ENCODE measurements around the gene FMO3.

FMO3 gene

DNA sequence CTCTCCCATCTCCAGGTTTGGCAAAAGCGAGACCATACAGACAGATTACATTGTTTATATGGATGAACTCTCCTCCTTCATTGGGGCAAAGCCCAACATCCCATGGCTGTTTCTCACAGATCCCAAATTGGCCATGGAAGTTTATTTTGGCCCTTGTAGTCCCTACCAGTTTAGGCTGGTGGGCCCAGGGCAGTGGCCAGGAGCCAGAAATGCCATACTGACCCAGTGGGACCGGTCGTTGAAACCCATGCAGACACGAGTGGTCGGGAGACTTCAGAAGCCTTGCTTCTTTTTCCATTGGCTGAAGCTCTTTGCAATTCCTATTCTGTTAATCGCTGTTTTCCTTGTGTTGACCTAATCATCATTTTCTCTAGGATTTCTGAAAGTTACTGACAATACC is 26.4 kb downstream of the FMO3 start:
- no peak for DNase-seq

DNA sequence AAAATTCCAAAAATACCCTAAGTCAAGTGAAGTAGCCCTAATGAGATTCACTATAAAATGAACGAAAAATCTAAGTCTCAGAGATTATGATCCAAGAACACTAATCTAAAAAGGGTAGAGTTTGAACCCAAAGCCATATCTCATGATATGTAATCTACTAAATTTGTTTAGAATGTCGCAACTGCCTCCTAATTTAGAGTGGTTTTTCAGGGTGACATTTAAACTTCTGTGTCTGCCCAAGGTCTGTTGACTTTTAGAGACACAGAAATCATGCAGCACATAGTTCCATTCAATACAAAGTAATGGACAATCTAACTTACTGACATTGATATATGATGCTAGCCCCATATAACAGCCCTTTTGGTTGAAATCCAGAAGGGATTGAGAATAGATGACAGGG is 28.9 kb downstream of the FMO3 start:
- DNase-seq = no peak

DNA sequence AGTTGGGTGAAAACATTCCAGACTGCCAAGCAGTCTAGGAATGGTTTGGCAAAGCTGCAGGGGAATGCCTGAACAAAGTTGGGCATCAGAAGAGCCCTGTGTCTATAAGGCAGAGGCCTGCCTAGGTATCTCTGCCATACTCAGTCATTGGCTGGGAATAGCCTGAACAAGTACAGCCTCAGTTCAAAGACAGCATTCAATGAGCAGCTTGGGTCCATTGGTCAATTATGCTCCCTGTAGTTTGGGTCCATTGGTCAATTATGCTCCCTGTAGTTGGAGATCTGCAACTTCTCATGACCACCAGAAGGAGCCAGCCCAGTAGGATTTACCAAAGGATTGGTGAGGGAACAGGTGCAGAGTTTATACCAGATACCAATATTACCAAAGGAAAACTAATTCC is 31.6 kb downstream of the FMO3 start:
- DNase-seq = no peak

DNA sequence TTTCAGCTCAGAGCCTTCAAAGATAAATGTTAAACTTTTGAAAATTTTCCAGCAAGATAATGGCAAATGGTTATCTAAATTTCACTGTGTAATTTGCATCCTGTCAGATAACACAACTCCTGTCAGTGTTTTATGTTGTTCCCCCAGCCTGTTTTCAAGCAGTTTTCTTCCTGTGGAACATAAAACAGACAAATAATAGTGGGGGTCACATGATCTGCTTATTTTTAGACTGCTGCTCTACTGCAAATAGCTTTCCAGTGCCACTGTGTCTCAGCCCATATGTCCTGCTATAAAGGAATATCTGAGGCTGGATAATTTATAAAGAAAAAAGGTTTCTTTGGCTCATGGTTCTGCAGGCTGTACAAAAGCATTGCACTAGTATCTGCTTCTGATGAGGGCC is 32.2 kb downstream of the FMO3 start:
- DNase-seq = no peak

DNA sequence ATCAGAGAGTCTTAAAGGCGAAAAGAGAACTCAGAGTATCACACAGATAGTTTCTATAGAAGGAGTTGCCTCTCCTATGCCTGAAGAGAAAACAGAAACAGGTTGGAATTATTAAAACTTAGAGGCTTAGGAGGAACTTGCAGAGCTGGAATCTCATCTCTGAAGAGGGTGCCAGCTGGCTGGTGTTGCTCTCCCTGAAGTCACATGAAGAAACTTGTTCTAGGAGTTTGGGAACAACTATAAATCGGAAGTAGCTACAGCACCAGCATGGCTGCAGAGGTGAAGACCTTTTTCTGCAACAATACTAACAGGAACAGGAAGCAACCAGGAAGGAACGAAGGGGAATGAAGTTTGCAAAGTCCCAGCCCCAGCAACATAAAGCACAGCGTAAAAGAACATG is 35.8 kb downstream of the FMO3 start:
- DNase-seq = no peak

DNA sequence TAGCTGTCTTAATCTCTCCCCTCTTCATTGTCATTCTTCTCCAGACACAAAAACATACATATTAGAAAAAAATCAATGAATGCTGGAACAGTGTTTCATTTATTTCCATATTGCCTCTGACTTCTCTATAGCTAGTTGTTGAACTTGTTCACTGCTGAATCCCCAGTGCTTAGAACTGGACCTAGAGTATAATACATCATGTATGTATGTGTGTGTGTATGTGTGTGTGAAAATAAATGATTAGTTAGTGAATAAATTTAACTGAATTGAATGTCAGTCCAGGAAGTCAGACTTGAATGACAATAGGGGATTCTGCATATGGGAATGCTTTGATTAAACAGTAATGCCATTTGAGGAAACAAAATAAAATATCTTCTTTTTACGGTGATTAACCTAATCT is 36.4 kb downstream of the FMO3 start:
- no peak for DNase-seq

DNA sequence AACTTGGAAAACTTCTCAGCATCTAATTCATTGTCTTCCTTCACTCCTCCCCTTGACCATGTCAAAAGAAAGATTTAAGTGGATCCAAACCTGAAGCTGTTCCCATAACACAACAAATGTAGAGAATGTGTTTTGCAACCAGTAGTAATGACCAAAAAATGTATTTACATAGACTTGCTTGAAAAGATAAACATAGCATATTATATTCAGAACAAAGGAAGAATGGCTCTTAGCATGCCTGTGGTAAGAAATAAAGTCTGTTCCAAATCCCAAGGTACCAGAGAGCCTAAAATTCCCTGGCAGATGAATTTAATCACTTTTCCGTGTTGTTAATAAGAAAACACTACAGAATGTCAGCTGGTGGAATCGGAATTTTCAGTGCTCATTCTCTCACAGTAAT is 36.8 kb downstream of the FMO3 start:
- no peak for DNase-seq

DNA sequence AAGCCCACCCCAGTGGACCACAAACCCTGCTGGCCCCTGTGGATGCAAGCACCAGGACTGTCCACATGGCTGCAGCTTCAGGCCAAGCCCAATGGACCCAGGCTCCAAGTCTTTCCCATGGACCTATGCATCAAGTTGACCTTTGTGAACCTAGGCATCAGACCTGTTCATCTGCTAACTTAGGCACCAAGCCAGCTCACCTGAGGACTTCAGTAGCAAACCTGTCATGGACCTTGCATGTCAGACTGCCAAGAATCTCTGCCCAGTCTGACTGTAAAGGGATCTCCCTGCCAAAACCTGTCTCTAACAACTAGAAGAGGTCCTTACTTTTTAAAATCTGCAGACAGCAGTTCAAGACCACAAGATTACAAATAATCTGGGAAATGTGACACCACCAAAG is 37.8 kb downstream of the FMO3 start:
- DNase-seq = no peak

DNA sequence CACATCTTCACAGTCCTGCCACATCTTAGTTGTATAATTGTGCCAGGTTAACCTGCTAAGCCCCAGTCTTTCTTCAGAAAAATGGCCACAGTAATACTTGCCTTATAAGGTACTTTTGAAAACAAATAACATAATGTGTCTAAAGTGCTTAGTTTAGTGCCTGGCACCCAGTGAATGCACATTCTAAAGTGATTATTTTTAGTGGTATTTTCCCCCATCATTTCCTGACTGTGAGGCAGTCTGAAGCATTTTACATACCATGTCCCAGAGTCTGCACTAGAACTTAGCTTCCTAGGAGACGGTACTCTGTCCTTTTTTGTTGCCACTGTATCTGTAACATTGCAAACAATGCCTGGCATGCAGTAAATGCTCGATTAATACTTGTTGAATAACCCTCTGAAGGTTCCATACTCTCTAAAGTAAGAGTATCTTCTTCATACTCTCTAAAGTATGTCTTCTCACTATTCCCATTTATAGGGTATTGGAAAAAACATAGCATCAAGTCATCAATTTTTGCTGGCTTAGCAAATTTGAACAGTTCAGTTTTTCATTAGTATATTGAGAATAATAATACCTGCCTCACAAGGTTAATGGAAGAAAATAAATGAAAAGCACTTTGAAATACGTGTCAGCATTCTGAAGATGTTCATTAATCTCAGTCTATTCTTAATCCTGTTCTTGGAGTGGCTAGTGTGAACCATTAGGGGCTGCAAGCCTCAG is 43.7 kb downstream of the FMO3 start:
- DNase-seq = no peak

DNA sequence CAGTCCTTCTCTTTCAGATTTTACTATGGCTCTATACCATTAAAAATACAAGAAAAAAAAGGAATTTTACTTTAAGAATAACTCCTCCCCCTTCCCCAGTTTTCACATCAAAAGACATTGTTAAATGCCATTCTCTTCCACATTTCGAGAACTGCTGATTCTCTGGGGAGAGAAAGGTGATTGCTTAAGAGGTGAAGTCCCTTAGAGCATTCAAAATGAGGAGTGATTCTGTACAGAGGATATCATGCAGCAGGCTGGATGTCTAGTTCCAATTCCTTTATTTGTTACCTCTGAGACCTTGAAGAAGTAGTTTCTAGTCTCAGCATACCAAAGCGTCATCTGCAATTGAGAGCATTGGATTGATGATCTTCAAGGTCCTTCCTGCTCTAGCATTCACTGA is 46.9 kb downstream of the FMO3 start:
- DNase-seq = no peak

DNA sequence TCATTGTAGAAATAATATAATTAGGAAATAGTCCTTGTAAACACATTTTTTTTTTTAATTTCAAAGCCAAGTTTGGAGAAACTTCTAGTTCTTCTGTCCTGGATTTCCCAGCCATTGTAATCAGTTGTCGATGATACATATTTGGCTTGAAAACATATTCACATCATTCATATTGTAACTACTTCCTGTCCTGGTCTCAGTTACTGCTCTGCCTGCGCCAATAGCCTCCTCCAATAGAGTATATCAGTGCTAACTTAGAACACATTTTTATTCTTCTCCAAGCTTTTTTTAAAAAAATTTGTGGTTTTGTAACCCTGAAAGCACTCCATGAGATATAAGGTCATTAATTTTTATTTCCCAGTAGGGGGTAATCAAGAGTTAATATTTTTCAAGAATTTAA is 48.3 kb downstream of the FMO3 start:
- no peak for DNase-seq

DNA sequence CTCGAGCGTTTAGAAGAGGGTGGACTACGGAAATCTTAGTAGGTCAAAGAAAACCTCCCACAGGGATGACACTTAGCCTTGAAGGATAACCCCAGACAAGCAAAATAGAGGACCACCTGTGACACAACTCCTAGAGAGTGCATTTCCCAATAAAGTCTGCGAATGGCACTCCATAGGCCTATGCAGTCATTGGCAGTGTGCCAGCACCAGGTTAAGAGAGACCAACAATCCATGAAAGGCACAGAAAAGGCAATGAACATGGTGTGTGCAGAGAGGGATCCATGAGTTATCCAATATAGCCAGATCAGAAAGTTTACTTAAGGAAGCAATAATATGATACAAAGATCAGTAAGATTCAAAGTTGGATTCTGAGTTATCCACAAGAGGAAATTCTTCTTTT is 49.2 kb downstream of the FMO3 start:
- DNase-seq = no peak

DNA sequence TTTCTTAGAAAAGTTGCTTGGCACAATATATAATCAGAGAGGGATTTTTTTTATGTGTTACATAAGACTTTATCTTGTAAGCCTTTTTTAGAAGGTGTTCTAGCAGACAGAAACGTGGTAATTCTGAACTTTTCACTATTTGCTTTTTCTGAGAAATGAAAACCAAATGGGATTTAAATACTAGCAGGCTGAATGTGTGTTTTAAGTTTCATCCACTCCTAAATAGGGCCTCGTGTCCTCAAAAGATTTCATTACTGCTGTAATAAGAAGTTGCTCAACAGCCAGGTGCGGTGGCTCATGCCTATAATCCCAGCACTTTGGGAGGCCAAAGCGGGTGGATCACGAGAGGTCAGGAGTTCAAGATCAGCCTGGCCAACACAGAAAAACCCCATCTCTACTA is 49.7 kb downstream of the FMO3 start:
- DNase-seq = no peak

DNA sequence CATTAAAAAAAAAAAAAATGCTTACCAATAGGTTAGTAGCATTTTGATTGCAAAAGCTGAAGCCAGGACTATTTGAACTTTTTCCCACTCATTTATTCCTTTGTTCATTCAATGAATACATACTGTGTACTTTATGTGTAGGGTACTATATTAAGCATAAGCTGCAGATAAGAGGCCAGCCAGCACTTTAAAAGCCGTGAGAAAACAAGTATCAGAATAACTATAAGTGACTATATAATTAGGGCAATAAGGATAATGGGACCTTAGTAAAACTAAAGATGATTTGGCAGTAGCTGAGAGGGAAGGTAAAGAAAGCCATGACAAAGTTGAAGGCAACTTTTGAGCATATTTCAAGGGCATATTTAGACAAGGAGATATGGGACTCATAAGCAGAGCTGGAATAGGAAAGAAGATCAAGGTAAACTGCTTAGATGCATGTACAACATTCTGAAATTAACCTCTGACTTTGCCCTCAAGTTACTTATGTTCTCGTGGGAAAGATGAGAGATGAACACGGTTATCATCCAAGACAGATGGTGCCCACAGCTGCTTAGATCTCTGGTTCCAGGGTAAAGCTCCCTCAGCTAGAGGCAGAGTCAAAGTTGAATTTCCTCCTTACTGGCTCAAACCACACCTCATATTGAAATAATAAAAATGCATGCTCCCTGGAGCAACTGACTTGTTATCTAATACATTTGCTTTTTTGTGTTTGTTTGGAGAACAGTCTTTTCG is 50.4 kb downstream of the FMO3 start:
- DNase-seq = no peak

DNA sequence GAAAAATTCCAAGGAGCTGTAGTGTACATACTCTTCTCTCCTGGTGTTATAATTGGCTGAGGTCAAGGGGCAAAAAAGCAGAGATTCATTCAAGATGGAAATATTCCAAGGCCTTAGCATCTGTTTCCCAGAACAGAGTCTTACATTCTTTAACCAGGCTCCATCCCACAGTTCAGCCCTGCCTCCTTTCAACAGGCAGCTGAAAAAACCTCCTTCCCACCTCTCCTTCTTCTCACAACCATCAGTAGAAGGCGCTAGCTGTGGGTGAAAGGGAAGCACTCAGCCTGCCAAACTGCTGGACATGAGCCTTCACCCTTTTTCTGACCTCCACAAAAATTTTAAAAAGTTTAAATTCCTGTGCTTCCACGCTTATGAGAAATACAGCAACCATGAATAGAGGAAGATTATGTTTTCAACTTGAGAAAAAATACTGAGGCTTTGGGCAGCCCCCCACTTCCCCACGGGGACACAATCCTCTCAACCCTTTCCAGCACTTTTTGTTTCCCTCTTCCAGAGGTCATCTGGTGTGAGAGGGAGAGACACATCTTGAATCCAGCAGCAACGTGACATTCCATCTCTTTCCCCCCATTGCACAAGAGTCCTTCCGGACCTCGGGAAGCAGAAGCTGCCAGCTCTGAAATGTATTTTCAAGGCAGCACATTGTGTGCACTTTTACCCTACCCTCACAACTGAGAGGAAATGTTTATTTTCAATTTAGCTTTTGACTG is 51.1 kb downstream of the FMO3 start:
- peak in 1 of 2 donors; percentile 16 for DNase-seq

DNA sequence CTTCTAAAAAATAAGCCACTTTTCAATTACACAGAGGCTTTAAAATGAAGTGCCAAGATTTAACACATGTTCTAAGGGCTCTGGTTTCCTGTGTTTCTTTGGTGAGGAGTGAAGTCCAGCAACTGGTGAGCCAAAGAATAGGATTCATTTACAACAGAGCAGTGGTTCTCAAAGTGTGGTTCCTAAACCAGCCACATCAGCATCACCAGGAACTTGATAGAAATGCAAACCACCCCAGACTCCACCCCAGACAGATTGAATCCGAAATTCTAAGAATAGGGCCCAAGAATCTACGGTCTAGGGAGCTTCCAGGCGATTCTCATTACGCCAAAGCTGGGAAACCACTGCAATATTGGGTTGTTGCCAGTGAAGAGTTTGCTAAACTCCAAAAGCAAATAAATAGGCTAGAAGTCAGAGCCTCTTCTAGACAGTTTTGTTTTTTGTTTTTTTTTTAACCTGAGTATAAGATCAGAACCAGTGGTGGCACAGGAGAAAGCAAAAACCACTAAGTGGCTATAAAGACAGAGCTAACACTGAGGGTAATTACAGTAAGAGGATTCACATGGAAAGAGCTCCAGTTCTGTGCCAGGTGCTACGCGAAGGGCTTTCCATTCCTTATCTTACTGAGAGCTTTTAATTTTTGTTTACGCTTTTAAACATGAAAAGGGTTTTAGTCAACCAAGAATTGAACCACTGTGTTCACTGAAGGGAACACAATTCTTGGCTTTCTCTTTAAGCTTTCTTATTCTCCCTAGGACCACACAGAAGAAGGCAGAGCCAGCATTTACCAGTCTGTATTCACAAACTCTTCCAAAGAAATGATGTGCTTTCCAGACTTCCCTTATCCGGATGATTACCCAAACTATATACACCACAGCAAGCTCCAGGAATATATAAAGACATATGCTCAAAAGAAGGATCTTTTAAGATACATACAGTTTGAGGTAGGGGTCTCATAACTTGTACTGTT is 52.0 kb downstream of the FMO3 start:
- peak in 1 of 2 donors; percentile 11 for DNase-seq

DNA sequence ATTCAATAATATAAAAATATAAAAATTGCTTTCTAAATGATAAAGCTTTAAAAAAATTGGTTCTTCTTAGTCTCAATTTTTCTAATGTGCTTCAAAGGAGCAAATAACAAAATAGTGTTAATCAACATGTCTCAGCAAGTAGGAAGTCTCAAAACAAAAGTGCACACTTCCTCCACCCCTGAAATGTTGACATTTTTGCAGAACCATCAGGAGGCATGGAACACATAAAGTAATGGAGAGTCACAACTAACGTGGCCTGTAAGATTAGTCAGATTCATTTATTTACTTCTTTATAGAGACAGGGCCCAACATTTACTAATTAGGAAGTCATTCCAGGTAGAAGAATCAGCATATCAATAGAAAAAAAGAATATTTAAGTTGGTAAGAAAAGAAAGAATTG is 59.5 kb downstream of the FMO3 start:
- DNase-seq = no peak

DNA sequence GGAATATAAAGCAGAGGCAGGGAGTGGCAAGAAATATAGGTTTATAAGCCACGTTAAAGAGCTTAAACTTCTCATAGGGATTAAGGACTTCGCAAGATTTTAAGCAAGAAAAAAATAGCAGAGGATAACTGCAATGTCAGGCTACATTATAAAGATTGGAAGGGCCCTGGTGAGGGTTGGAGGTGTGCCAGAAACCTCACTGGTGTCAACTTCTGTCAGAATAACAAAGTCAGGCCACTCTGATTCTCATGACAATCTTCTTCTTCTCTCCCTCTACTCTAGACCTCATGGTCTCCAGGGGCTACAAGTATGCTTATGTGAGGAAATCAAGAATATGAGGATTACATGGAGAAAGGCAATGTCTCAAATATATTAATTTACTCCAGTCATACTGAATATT is 61.8 kb downstream of the FMO3 start:
- no peak for DNase-seq

DNA sequence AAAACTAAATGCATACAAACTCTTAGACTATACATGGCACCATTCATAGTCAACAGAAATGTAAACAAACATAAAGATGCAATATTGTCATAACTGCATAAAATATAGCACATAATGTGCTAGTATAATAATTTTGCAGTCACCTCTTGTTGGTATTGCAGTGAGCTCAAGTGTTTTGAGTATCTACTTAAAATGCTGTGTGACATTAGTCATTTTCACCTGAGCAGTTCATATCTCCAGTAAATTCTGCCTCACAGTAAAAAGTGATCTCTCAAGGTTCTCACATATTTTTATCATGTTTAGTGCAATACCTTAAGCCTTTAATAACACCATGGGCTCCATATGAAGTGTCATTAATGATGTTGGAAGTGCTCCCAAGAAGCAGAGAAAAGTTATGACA is 64.8 kb downstream of the FMO3 start:
- DNase-seq = no peak

DNA sequence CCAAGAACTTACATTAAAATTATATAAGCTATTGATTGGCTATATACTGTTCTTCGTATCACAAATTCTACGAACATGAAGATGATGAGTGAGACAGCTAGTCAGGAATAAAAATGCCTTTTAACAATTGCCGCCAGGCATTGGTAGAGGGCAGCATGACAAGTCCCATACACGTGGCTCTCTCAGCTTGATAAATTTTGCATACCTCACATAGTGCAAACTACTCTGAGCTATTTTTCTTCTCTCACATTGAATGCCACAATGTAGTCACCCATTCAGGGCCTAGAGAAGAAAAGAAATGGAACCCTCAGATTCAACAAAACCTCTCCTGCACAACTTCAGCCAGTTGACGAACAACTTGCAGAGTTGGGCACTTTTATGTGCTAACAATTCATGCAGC is 67.4 kb downstream of the FMO3 start:
- no peak for DNase-seq

DNA sequence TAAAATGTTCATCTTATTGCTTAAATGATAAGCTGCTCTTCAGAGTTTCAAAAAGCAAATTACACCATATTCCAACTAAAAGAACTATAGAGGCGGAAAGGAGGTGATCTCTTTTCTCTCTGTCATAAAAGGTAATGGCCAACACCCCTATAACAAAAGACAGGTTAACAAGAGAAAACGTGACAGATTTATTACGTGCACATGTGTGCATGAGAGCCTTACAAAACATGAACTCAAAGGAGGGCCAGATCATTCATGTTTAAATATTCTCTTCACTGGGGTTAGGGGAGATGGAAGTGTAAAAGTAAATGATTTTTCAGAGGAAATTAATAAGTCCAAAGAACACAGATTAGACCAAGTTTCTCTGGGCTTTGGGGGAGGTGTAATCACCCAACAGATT is 67.8 kb downstream of the FMO3 start:
- DNase-seq = no peak

DNA sequence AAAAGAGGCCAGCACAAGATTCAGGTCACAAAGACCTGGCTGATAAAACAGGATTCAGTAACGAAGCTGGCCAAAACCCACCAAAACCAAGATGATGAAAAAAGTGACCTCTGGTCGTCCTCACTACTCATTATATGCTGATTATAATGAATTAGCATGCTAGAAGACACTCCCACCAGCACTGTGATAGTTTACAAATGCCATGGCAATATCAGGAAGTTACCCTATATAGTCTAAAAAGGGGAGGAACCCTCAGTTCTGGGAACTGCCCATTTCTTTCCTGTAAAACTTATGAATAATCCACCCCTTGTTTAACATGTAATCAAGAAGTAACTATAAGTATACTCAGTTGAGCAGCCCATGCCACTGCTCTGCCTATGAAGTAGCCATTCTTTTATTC is 68.4 kb downstream of the FMO3 start:
- no peak for DNase-seq

DNA sequence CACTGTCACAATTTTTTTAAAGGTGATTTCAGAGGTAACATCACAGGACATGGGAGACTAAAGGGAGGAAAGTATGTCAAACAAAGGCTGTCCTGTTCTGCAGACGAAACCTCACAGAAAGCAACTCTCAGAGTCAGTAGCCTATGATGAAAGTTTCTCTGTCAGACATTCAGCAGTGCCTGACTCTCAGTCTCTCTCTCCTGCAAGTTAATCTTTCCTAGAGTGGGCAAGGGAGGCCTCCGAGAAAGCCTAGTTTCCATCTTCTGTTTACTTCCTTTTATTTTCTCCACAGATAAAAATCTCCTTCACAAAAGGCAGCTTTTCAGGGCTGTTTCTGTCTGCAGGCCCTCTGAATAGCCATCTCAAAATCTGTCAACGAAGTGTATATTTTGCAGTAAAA is 69.5 kb downstream of the FMO3 start:
- DNase-seq = no peak

All from hippocampal formation (tissue), 2 donors.